Liver (tissue), 9 donors: Measurements from ENCODE around the gene RNF133. TPM values are rescaled to one million over a fixed set of nuclear protein-coding genes. Genes with fewer than 3 reads are reported as not detected.

Source experiments
- DNase-seq: peaks from one replicate; pipeline ENCODE4 v3.0.0-alpha.2; 2017; ENCODE audit warnings: low spot score
- H3K27ac ChIP-seq, 2 donors: one replicate each; pipeline ENCODE4 v1.7.0; 2013; ENCODE audit warnings: inconsistent platforms in 2 of 2, low read length in 2 of 2, control low read depth in 1 of 2, low read depth in 1 of 2, mild to moderate bottlenecking in 1 of 2
- H3K27me3 ChIP-seq, 4 donors: one replicate each; pipeline versions ENCODE4 v1.6.1 to v1.7.0; 2013; ENCODE audit warnings: low read length in 3 of 4, inconsistent platforms in 1 of 4, mild to moderate bottlenecking in 1 of 4, moderate library complexity in 1 of 4; ENCODE audit not compliant: control insufficient read depth in 4 of 4, insufficient read depth in 4 of 4
- H3K36me3 ChIP-seq, 4 donors: one replicate each; pipeline versions ENCODE4 v1.6.1 to v1.7.0; 2013; ENCODE audit warnings: low read length in 3 of 4, mild to moderate bottlenecking in 3 of 4, low read depth in 1 of 4, moderate library complexity in 1 of 4; ENCODE audit not compliant: control insufficient read depth in 4 of 4, insufficient read depth in 3 of 4
- H3K4me1 ChIP-seq, 4 donors: one replicate each; pipeline versions ENCODE4 v1.6.1 to v1.7.0; 2013; ENCODE audit warnings: low read length in 3 of 4, mild to moderate bottlenecking in 3 of 4, moderate library complexity in 1 of 4; ENCODE audit not compliant: control insufficient read depth in 4 of 4, insufficient read depth in 4 of 4
- H3K4me3 ChIP-seq, 3 donors: one replicate each; pipeline versions ENCODE4 v1.6.1 to v1.7.0; 2013; ENCODE audit warnings: low read length in 3 of 3, control low read depth in 1 of 3, low read depth in 1 of 3, mild to moderate bottlenecking in 1 of 3
- H3K9ac ChIP-seq, 2 donors: one replicate each; pipeline ENCODE4 v1.7.0; 2013; ENCODE audit warnings: low read length in 2 of 2, mild to moderate bottlenecking in 2 of 2, moderate library complexity in 2 of 2, control low read depth in 1 of 2, low read depth in 1 of 2
- H3K9me3 ChIP-seq, 4 donors: one replicate each; pipeline versions ENCODE4 v1.6.1 to v1.7.0; 2013; ENCODE audit warnings: low read length in 3 of 4; ENCODE audit not compliant: control insufficient read depth in 4 of 4
- ATF3 ChIP-seq: IDR thresholded peaks from 2 replicates; pipeline ENCODE4 v1.6.1; 2016; ENCODE audit warnings: antibody characterized with exemption
- EGR1 ChIP-seq, 2 donors: IDR thresholded peaks; 2 replicates each; pipeline ENCODE4 v1.6.1; 2016 to 2018; ENCODE audit warnings: antibody characterized with exemption in 2 of 2, low read depth in 2 of 2
- FOXA1 ChIP-seq: IDR thresholded peaks from 2 replicates; pipeline ENCODE4 v1.6.1; 2016; ENCODE audit warnings: antibody characterized with exemption
- FOXA2 ChIP-seq: IDR thresholded peaks from 2 replicates; pipeline ENCODE4 v1.6.1; 2016; ENCODE audit warnings: antibody characterized with exemption
- GABPA ChIP-seq, 2 donors: IDR thresholded peaks in 1 of 2; conservative IDR thresholded peaks in 1 of 2; 2 replicates each; pipeline ENCODE4 v1.6.1; 2016; ENCODE audit warnings: antibody characterized with exemption in 2 of 2, mild to moderate bottlenecking in 1 of 2, moderate library complexity in 1 of 2
- HNF4A ChIP-seq, 2 donors: conservative IDR thresholded peaks; 2 replicates each; pipeline ENCODE4 v1.6.1; 2016; ENCODE audit warnings: antibody characterized with exemption in 2 of 2, mild to moderate bottlenecking in 2 of 2
- HNF4G ChIP-seq: IDR thresholded peaks from 2 replicates; pipeline ENCODE4 v1.6.1; 2016; ENCODE audit warnings: antibody characterized with exemption
- JUND ChIP-seq, 2 donors: IDR thresholded peaks; 2 replicates each; pipeline ENCODE4 v1.6.1; 2016; ENCODE audit warnings: antibody characterized with exemption in 2 of 2
- NR2F2 ChIP-seq: IDR thresholded peaks from 2 replicates; pipeline ENCODE4 v1.6.1; 2016; ENCODE audit warnings: antibody characterized with exemption
- RAD21 ChIP-seq, 2 donors: IDR thresholded peaks; 2 replicates each; pipeline ENCODE4 v1.6.1; 2016; ENCODE audit warnings: antibody characterized with exemption in 2 of 2, mild to moderate bottlenecking in 2 of 2
- REST ChIP-seq: IDR thresholded peaks from 2 replicates; pipeline ENCODE4 v1.6.1; 2016; ENCODE audit warnings: antibody characterized with exemption, mild to moderate bottlenecking
- RXRA ChIP-seq, 2 donors: IDR thresholded peaks; 2 replicates each; pipeline ENCODE4 v1.6.1; 2017 to 2018; ENCODE audit warnings: antibody characterized with exemption in 2 of 2, mild to moderate bottlenecking in 1 of 2
- SP1 ChIP-seq: IDR thresholded peaks from 2 replicates; pipeline ENCODE4 v1.6.1; 2018; ENCODE audit warnings: antibody characterized with exemption, mild to moderate bottlenecking
- TAF1 ChIP-seq: conservative IDR thresholded peaks from 2 replicates; pipeline ENCODE4 v1.6.1; 2016; ENCODE audit warnings: antibody characterized with exemption, mild to moderate bottlenecking
- YY1 ChIP-seq: IDR thresholded peaks from 2 replicates; pipeline ENCODE4 v1.6.1; 2016; ENCODE audit warnings: antibody characterized with exemption, mild to moderate bottlenecking
- ZBTB33 ChIP-seq: IDR thresholded peaks from 2 replicates; pipeline ENCODE4 v1.6.1; 2016; ENCODE audit warnings: antibody characterized with exemption
- WGBS: extraction: QIAGEN DNeasy Blood & Tissue Kit; methylation state at CpG from one replicate; pipeline ENCODE4 v1.1.7; 2013; 5-methylcytosine and 5-hydroxymethylcytosine counted together
- polyA plus RNA-seq, 2 donors: library from polyadenylated mRNA; stranded (reverse) in 1 of 2; unstranded in 1 of 2; fragments of 200-250 nt in 1 of 2; fragments of >200 nt in 1 of 2; fragmentation: Nextera tagmentation in 1 of 2; extraction: Ambion mirVana in 1 of 2; gene quantifications; one replicate each; pipeline versions ENCODE4 v1.2.1 to v1.2.3, GENCODE V29; 2013 to 2015
- total RNA-seq, 2 donors: library from RNA; depleted of rRNA; stranded (reverse); fragments of >200 nt; gene quantifications; one replicate each; pipeline ENCODE4 v1.2.3, GENCODE V29; 2014
- TF ChIP-seq, protein P1 (sequence below): IDR thresholded peaks from 2 replicates; pipeline ENCODE4 v1.6.1; 2016; ENCODE audit warnings: antibody characterized with exemption
- TF ChIP-seq, protein P2 (sequence below): fragments of 150-350 bp; IDR thresholded peaks from 2 replicates; pipeline ENCODE4 v1.5.1; 2017; ENCODE audit warnings: improper control_type of control experiment, low read depth, low read length; ENCODE audit not compliant: missing input control
- donor health status: healthy.
- donor health status: healthy.
- donor health status: healthy.
- donor health status: healthy.
- donor health status: healthy.

The RNF133 gene, protein sequence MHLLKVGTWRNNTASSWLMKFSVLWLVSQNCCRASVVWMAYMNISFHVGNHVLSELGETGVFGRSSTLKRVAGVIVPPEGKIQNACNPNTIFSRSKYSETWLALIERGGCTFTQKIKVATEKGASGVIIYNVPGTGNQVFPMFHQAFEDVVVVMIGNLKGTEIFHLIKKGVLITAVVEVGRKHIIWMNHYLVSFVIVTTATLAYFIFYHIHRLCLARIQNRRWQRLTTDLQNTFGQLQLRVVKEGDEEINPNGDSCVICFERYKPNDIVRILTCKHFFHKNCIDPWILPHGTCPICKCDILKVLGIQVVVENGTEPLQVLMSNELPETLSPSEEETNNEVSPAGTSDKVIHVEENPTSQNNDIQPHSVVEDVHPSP
- total RNA-seq = 1 to 10 TPM in 1 of 2 donors, under 1 TPM in 1; 0.14 to 2.8 TPM
- polyA plus RNA-seq = not detected

- H3K4me3 ChIP-seq = no peak within 1 kb of the TSS
- H3K36me3 ChIP-seq = no peaks in the 10 kb centered on the region
- H3K27me3 ChIP-seq = no peaks in the 10 kb centered on the region
- TF ChIP-seq REST = no peak
- TF ChIP-seq RXRA (IDR thresholded peaks at IDR 0.05) = no peak
- TF ChIP-seq TAF1 = no peak
- no peak for TF ChIP-seq RAD21 (IDR thresholded peaks at IDR 0.05)
- no peak for TF ChIP-seq ATF3
- no peak for TF ChIP-seq JUND (IDR thresholded peaks at IDR 0.05)
- no peak for TF ChIP-seq HNF4G
- no peak for TF ChIP-seq YY1
- TF ChIP-seq, protein P1, sequence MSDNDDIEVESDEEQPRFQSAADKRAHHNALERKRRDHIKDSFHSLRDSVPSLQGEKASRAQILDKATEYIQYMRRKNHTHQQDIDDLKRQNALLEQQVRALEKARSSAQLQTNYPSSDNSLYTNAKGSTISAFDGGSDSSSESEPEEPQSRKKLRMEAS = no peak
- TF ChIP-seq NR2F2 = no peak
- TF ChIP-seq EGR1 (IDR thresholded peaks at IDR 0.05; ENCODE audit: low read depth in 2 of 2) = no peak
- H3K27ac ChIP-seq = no peak within 1 kb of the TSS
- H3K4me1 ChIP-seq = no peaks in the 10 kb centered on the region
- DNase-seq = no peak
- H3K9me3 ChIP-seq = no peaks in the 10 kb centered on the region
- H3K9ac ChIP-seq = no peak within 1 kb of the TSS
Measured at GRCh38 chr7:122699017-122699416, at the start of gene RNF133. Gene RNF133, minus strand, starts transcription at chr7:122699117. Its CDS starts 199 bp downstream, at chr7:122698918.

- H3K36me3 ChIP-seq = no peaks in the 10 kb centered on the region
- no peak overlapping the region for H3K4me3 ChIP-seq
- no peaks in the 10 kb centered on the region for H3K27me3 ChIP-seq
- no peak overlapping the region for H3K9ac ChIP-seq
- no peaks in the 10 kb centered on the region for H3K4me1 ChIP-seq
- no peak overlapping the region for H3K27ac ChIP-seq
- TF ChIP-seq YY1 = no peak
- TF ChIP-seq, protein P2, sequence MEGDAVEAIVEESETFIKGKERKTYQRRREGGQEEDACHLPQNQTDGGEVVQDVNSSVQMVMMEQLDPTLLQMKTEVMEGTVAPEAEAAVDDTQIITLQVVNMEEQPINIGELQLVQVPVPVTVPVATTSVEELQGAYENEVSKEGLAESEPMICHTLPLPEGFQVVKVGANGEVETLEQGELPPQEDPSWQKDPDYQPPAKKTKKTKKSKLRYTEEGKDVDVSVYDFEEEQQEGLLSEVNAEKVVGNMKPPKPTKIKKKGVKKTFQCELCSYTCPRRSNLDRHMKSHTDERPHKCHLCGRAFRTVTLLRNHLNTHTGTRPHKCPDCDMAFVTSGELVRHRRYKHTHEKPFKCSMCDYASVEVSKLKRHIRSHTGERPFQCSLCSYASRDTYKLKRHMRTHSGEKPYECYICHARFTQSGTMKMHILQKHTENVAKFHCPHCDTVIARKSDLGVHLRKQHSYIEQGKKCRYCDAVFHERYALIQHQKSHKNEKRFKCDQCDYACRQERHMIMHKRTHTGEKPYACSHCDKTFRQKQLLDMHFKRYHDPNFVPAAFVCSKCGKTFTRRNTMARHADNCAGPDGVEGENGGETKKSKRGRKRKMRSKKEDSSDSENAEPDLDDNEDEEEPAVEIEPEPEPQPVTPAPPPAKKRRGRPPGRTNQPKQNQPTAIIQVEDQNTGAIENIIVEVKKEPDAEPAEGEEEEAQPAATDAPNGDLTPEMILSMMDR = no peak
- no peak for TF ChIP-seq NR2F2
- TF ChIP-seq FOXA1 = no peak
- TF ChIP-seq, protein P1 = no peak
- TF ChIP-seq GABPA (IDR thresholded peaks at IDR 0.05 in 1 of 2, conservative IDR thresholded peaks at IDR 0.05 in 1 of 2) = no peak
- TF ChIP-seq FOXA2 = no peak
- TF ChIP-seq REST = no peak
- TF ChIP-seq TAF1 = no peak
- no peak for TF ChIP-seq HNF4A (conservative IDR thresholded peaks at IDR 0.05)
- TF ChIP-seq SP1 = no peak
- no peak for TF ChIP-seq RXRA (IDR thresholded peaks at IDR 0.05)
- TF ChIP-seq ATF3 = no peak
- no peak for TF ChIP-seq EGR1 (IDR thresholded peaks at IDR 0.05; ENCODE audit: low read depth in 2 of 2)
- no peak for TF ChIP-seq ZBTB33
- no peak for TF ChIP-seq JUND (IDR thresholded peaks at IDR 0.05)
- H3K9me3 ChIP-seq = no peaks in the 10 kb centered on the region
- no peak for DNase-seq
- WGBS = 94% methylated on average over 2 of the region's 2 CpGs
Measured at GRCh38 chr7:122748195-122748594, 49.3 kb upstream of the RNF133 start.
